ENCODE measurements around the gene POLR2M. TPM values are rescaled to one million over a fixed set of nuclear protein-coding genes. Genes with fewer than 3 reads are reported as not detected.

The POLR2M gene
- total RNA-seq, 1 experiment from 2014 or later: 86.2 TPM

DNA sequence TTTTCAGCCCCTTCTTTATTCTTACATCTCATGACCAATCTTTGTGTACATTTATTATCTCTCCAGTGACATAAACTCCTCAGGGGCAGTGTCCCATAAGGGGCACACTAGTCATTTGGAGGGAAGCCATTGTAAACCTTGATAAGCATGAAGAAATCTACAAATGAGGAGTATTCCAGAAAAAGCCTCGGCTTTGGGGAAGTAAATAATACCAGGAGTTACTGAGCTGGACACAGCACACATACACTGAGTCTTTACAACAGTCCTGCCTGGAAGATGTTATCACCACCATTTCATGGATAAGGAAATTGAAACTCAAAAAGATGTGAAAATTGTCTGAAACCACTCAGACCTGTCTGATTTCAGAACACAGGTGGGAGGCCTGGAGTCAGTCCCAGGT, 15.4 kb upstream of the POLR2M start:
- Histone ChIP-seq H4K20me1 (ENCODE audit: insufficient read depth) (no peaks in the 10 kb centered on the region), H3K79me2 (ENCODE audit: insufficient read depth, low read length) (no peaks in the 10 kb centered on the region), H3K4me1 (ENCODE audit: control insufficient read depth in 1 of 2, insufficient read depth in 2 of 2, low read length in 2 of 2) (peaks cover 0 to 2% of the 10 kb centered on the region in 2 experiments; a peak in 1 of 4 replicates), H3K27ac (ENCODE audit: low read depth, low read length) (no peak overlapping the region), H3K27me3 (ENCODE audit: insufficient read depth, low read length) (no peaks in the 10 kb centered on the region), H3K36me3 (ENCODE audit: control insufficient read depth in 1 of 2, insufficient read depth in 2 of 2, low read length in 2 of 2) (no peaks in the 10 kb centered on the region), H3K4me2 (ENCODE audit: low read length) (no peak overlapping the region), H3K9me2 (ENCODE audit: insufficient read depth) (no peaks in the 10 kb centered on the region), H3K9me3 (ENCODE audit: control insufficient read depth in 1 of 2, insufficient read depth in 1 of 2, low read depth in 1 of 2, low read length in 2 of 2) (no peaks in the 10 kb centered on the region), H3K9ac (ENCODE audit: low read length) (no peak overlapping the region), H2AFZ (ENCODE audit: low read depth, low read length, poor library complexity, severe bottlenecking) (no peak overlapping the region), H3K4me3 (replicated peaks in 1 of 2; ENCODE audit: low read depth in 1 of 2, low read length in 2 of 2) (no peak overlapping the region)
- CTCF ChIA-PET: no interaction called here
- POLR2A ChIA-PET: no interaction called here
- BruUV-seq (replicated peaks): no TSS peak
- DNase-seq (ENCODE audit: low read depth, low spot score) (no peak), ATAC-seq (no peak)
- TF ChIP-seq RAD21 (IDR thresholded peaks at IDR 0.05; ENCODE audit: low read depth): no peak
- intact Hi-C loops (cut with micrococcal nuclease): no loop called here
- RAD21 ChIA-PET (ENCODE audit: low non-redundant PET in 1 of 2, low total read pairs in 2 of 2, uncharacterized antibody in 2 of 2, unreplicated experiment in 2 of 2): no interaction called here

DNA sequence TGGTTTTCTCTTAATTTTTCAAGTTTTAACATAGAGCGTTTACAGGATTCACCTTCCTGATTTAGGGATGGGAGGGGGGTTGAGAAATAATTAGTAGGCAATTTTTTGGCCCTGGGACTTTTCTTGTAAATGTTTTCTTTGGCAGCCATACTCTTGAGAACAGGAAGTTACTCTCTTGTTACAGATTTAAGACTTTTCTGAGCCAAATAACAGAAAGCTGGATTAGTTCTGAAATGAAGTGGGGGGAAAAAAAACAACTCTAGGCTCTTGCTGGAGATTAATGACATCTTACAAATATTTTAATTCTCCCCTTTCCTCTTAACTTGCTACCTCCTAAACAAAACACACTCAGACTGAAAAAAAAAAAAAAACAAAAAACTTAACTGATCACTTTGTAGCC, 13.8 kb upstream of the POLR2M start:
- no peak overlapping the region for H3K4me3 ChIP-seq (replicated peaks in 1 of 2; ENCODE audit: low read depth in 1 of 2, low read length in 2 of 2)
- H3K4me1 ChIP-seq (ENCODE audit: control insufficient read depth in 1 of 2, insufficient read depth in 2 of 2, low read length in 2 of 2): peaks cover 0 to 2% of the 10 kb centered on the region in 2 experiments; a peak in 1 of 4 replicates
- intact Hi-C loops (cut with micrococcal nuclease): no loop called here
- BruUV-seq (replicated peaks): no TSS peak
- no peak for ATAC-seq
- H3K27ac ChIP-seq (ENCODE audit: low read depth, low read length): no peak overlapping the region
- ChIA-PET POLR2A (interaction anchor here (0.6 kb wide), 1 partner anchor 369 kb away, joined by 5 read pairs; no protein-coding TSS in a partner anchor), RAD21 (ENCODE audit: low non-redundant PET in 1 of 2, low total read pairs in 2 of 2, uncharacterized antibody in 2 of 2, unreplicated experiment in 2 of 2) (no interaction called here), CTCF (interaction anchor here (1.3 kb wide), 1 partner anchor 378 kb away, joined by 4 read pairs; no protein-coding TSS in a partner anchor)
- no peaks in the 10 kb centered on the region for H4K20me1 ChIP-seq (ENCODE audit: insufficient read depth)
- no peaks in the 10 kb centered on the region for H3K27me3 ChIP-seq (ENCODE audit: insufficient read depth, low read length)
- H2AFZ ChIP-seq (ENCODE audit: low read depth, low read length, poor library complexity, severe bottlenecking): no peak overlapping the region
- H3K9ac ChIP-seq (ENCODE audit: low read length): no peak overlapping the region
- H3K9me3 ChIP-seq (ENCODE audit: control insufficient read depth in 1 of 2, insufficient read depth in 1 of 2, low read depth in 1 of 2, low read length in 2 of 2): no peaks in the 10 kb centered on the region
- no peaks in the 10 kb centered on the region for H3K36me3 ChIP-seq (ENCODE audit: control insufficient read depth in 1 of 2, insufficient read depth in 2 of 2, low read length in 2 of 2)
- H3K9me2 ChIP-seq (ENCODE audit: insufficient read depth): no peaks in the 10 kb centered on the region
- DNase-seq (ENCODE audit: low read depth, low spot score): no peak
- no peaks in the 10 kb centered on the region for H3K79me2 ChIP-seq (ENCODE audit: insufficient read depth, low read length)
- H3K4me2 ChIP-seq (ENCODE audit: low read length): no peak overlapping the region
- TF ChIP-seq ZNF274 (IDR thresholded peaks at IDR 0.05; ENCODE audit: low read depth, low read length) (no peak), ZFX (IDR thresholded peaks at IDR 0.05) (no peak), YY1 (IDR thresholded peaks at IDR 0.05; ENCODE audit: extremely low read depth, insufficient replicate concordance, low read depth, low read length) (no peak), EZH2 (IDR thresholded peaks at IDR 0.05) (no peak), POLR2AphosphoS5 (IDR thresholded peaks at IDR 0.05; ENCODE audit: low read depth, low read length) (no peak), FOSL1 (IDR thresholded peaks at IDR 0.05; ENCODE audit: low read depth) (no peak), POLR2A (IDR thresholded peaks at IDR 0.05; ENCODE audit: borderline replicate concordance, extremely low read depth, insufficient read depth, insufficient read length) (no peak), CEBPB (IDR thresholded peaks at IDR 0.05; ENCODE audit: low read depth) (no peak), REST (IDR thresholded peaks at IDR 0.05; ENCODE audit: low read depth) (no peak), CBX3 (IDR thresholded peaks at IDR 0.05; ENCODE audit: low read depth) (no peak), CTCF (IDR thresholded peaks at IDR 0.05 in 2 of 3, conservative IDR thresholded peaks at IDR 0.05 in 1 of 3; ENCODE audit: borderline replicate concordance in 1 of 3, insufficient read depth in 1 of 3, low read depth in 2 of 3, low read length in 2 of 3) (no peak), ELF1 (IDR thresholded peaks at IDR 0.05; ENCODE audit: borderline replicate concordance, low read depth) (no peak), SP1 (IDR thresholded peaks at IDR 0.05; ENCODE audit: low read depth) (no peak)
- TF ChIP-seq, protein P1, sequence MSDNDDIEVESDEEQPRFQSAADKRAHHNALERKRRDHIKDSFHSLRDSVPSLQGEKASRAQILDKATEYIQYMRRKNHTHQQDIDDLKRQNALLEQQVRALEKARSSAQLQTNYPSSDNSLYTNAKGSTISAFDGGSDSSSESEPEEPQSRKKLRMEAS (IDR thresholded peaks at IDR 0.05): no peak

Data from HCT116 (cell line).